CD4-positive, alpha-beta T cell treated with Interleukin-17A for 4 hours (primary cell): ENCODE results near the gene KLHL29.

Source experiments
- DNase-seq: peaks from one replicate; pipeline ENCODE4 v3.0.0-alpha.2; 2020; ENCODE audit warnings: mixed read lengths

KLHL29 gene

GRCh38 chr2:23584054-23584745, 199.2 kb downstream of the KLHL29 start:
- DNase-seq = no peak

GRCh38 chr2:23585273-23586170, 200.5 kb downstream of the KLHL29 start:
- DNase-seq = no peak

- no peak for DNase-seq
Observed at GRCh38 chr2:23586741-23587306, 201.8 kb downstream of the KLHL29 start.

GRCh38 chr2:23587341-23587880, 202.4 kb downstream of the KLHL29 start:
- no peak for DNase-seq

- no peak for DNase-seq
Observed at GRCh38 chr2:23588106-23588505, 203.1 kb downstream of the KLHL29 start.

GRCh38 chr2:23588508-23589201, 203.7 kb downstream of the KLHL29 start:
- no peak for DNase-seq

- no peak for DNase-seq
Observed at GRCh38 chr2:23589220-23589647, 204.3 kb downstream of the KLHL29 start.

GRCh38 chr2:23589739-23590138, 204.8 kb downstream of the KLHL29 start:
- DNase-seq = no peak

- DNase-seq = no peak
Observed at GRCh38 chr2:23590241-23590869, 205.4 kb downstream of the KLHL29 start.

GRCh38 chr2:23591111-23591510, 206.1 kb downstream of the KLHL29 start:
- DNase-seq = no peak

- no peak for DNase-seq
Observed at GRCh38 chr2:23592061-23592685, 207.2 kb downstream of the KLHL29 start.

- no peak for DNase-seq
Observed at GRCh38 chr2:23592898-23593751, 208.1 kb downstream of the KLHL29 start.

- DNase-seq = no peak
Observed at GRCh38 chr2:23593752-23594459, 208.9 kb downstream of the KLHL29 start.

GRCh38 chr2:23594460-23594825, 209.5 kb downstream of the KLHL29 start:
- no peak for DNase-seq

- DNase-seq = no peak
Observed at GRCh38 chr2:23595021-23595420, 210.0 kb downstream of the KLHL29 start.

GRCh38 chr2:23595601-23596251, 210.7 kb downstream of the KLHL29 start:
- DNase-seq = no peak

- no peak for DNase-seq
Observed at GRCh38 chr2:23596316-23596885, 211.4 kb downstream of the KLHL29 start.

- DNase-seq = no peak
Observed at GRCh38 chr2:23597687-23598086, 212.7 kb downstream of the KLHL29 start.

- no peak for DNase-seq
Observed at GRCh38 chr2:23599006-23599405, 214.0 kb downstream of the KLHL29 start.
